ENCODE data around the gene MTHFR. TPM values are rescaled to one million over a fixed set of nuclear protein-coding genes. Genes with fewer than 3 reads are reported as not detected.
A peak's percentile ranks its signal among the peaks of the same experiment; 100 is the strongest.

MTHFR gene
- total RNA-seq, 1 donor from 2014 or later, result 23.3 TPM

- H3K27ac Mint-ChIP-seq (ENCODE audit: unreplicated experiment), result no peak overlapping the region
- no peaks in the 10 kb centered on the region for H3K4me1 Mint-ChIP-seq (ENCODE audit: low read depth)
- H3K36me3 Mint-ChIP-seq (ENCODE audit: low read depth), result peaks cover 33% of the 10 kb centered on the region
- no peak for TF ChIP-seq CTCF (IDR thresholded peaks at IDR 0.05)
- H3K4me3 Mint-ChIP-seq (ENCODE audit: unreplicated experiment), result no peak overlapping the region
- DNase-seq (ENCODE audit: low spot score), result no peak
- no peaks in the 10 kb centered on the region for H3K27me3 Mint-ChIP-seq (ENCODE audit: low read depth)
- H3K9me3 Mint-ChIP-seq (ENCODE audit: low read depth), result no peaks in the 10 kb centered on the region
These were observed 22.7 kb upstream of the MTHFR start for GRCh38 chr1:11828511-11828910.

GRCh38 chr1:11826946-11827345, 21.2 kb upstream of the MTHFR start:
- Mint-ChIP-seq H3K27me3 (ENCODE audit: low read depth) (no peaks in the 10 kb centered on the region), H3K9me3 (ENCODE audit: low read depth) (no peaks in the 10 kb centered on the region), H3K4me3 (ENCODE audit: unreplicated experiment) (no peak overlapping the region), H3K4me1 (ENCODE audit: low read depth) (peaks cover 4% of the 10 kb centered on the region), H3K27ac (ENCODE audit: unreplicated experiment) (no peak overlapping the region), H3K36me3 (ENCODE audit: low read depth) (peaks cover 28% of the 10 kb centered on the region)
- no peak for TF ChIP-seq CTCF (IDR thresholded peaks at IDR 0.05)
- DNase-seq (ENCODE audit: low spot score), result no peak

DNA sequence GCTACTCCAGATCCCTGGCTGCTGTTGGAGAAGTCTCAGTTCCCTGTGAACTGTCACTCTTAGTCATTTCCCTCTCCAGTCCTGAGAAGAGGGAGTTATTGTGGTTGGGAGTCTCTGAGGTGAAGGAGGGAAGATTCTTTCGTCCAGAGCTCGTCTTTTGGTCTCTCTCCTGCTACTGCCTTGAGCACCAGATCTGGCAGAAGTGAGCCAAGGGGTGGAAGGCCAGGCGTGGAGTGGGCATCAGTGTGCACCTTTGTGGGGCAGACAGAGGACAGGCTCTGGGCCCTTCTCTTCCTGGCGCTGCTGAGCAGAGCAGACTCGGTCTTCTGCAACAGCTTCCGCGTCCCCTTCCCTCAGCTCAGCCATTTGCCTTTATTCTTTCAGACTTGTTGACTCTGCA, 19.4 kb upstream of the MTHFR start:
- no peak overlapping the region for H3K4me3 Mint-ChIP-seq (ENCODE audit: unreplicated experiment)
- peaks cover 30% of the 10 kb centered on the region for H3K36me3 Mint-ChIP-seq (ENCODE audit: low read depth)
- H3K27me3 Mint-ChIP-seq (ENCODE audit: low read depth), result no peaks in the 10 kb centered on the region

GRCh38 chr1:11823366-11824137, 17.8 kb upstream of the MTHFR start:
- no peaks in the 10 kb centered on the region for H3K27me3 Mint-ChIP-seq (ENCODE audit: low read depth)
- H3K36me3 Mint-ChIP-seq (ENCODE audit: low read depth), result peaks cover 28% of the 10 kb centered on the region
- no peak for DNase-seq (ENCODE audit: low spot score)

More for the DNA sequence above, 19.4 kb upstream of the MTHFR start:
- peaks cover 19% of the 10 kb centered on the region for H3K4me1 Mint-ChIP-seq (ENCODE audit: low read depth)
- H3K27ac Mint-ChIP-seq (ENCODE audit: unreplicated experiment), result no peak overlapping the region
- DNase-seq (ENCODE audit: low spot score), result no peak
- H3K9me3 Mint-ChIP-seq (ENCODE audit: low read depth), result no peaks in the 10 kb centered on the region
- no peak for TF ChIP-seq CTCF (IDR thresholded peaks at IDR 0.05)

GRCh38 chr1:11822091-11822490, 16.3 kb upstream of the MTHFR start:
- DNase-seq (ENCODE audit: low spot score), result no peak
- peaks cover 19% of the 10 kb centered on the region for H3K4me1 Mint-ChIP-seq (ENCODE audit: low read depth)
- H3K27ac Mint-ChIP-seq (ENCODE audit: unreplicated experiment), result peak overlapping the region; percentile 76
- H3K36me3 Mint-ChIP-seq (ENCODE audit: low read depth), result peaks cover 20% of the 10 kb centered on the region
- TF ChIP-seq CTCF (IDR thresholded peaks at IDR 0.05), result no peak
- no peaks in the 10 kb centered on the region for H3K27me3 Mint-ChIP-seq (ENCODE audit: low read depth)
- no peak overlapping the region for H3K4me3 Mint-ChIP-seq (ENCODE audit: unreplicated experiment)
- H3K9me3 Mint-ChIP-seq (ENCODE audit: low read depth), result no peaks in the 10 kb centered on the region

More at GRCh38 chr1:11823366-11824137, 17.8 kb upstream of the MTHFR start:
- Mint-ChIP-seq H3K9me3 (ENCODE audit: low read depth) (no peaks in the 10 kb centered on the region), H3K4me1 (ENCODE audit: low read depth) (peaks cover 19% of the 10 kb centered on the region), H3K27ac (ENCODE audit: unreplicated experiment) (no peak overlapping the region), H3K4me3 (ENCODE audit: unreplicated experiment) (no peak overlapping the region)
- no peak for TF ChIP-seq CTCF (IDR thresholded peaks at IDR 0.05)
